ENCODE data around the gene MOGAT3.

Gene MOGAT3

DNA sequence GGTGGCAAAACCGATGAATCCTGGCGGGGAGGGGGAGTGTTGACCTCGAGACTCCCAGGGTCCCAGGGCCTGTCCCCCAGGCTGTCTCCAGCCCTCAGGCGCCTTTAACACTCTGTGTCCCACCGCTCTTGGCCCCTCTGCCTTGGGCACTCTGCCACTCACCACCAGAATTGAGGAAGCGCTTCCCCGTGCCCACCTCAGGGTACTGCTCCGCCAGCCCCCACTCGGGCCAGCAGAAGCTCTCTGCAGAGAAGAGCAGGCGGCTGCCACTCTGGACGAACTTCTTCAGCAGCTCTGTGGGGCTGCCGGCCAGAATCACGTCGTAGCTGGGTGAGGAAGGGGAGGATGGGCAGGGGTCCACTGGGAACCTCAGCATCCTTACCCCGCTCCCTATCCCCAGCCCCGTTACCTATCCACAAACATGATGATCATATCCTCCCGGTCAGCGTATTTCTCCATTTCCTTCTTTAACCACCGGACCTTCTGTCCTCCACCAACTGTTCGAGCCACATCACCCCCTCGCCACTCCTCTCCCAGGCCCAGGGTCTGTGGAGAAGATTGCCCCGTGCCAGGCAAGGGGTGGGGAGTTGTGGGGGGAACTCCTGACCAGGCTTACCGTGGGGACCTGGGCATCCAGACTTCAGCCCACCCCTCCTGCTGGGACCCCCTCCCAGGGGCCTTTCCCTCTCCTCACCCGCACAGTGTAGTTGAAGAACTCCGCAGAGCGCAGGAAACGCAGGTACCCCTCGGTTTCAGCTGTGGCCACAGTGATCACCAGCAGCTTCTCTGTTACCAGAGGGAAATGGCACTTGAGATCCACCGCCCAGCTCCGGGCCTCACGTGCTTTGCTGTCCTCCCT, 15.4 kb upstream of the MOGAT3 start:
- TF ChIP-seq, protein P1, sequence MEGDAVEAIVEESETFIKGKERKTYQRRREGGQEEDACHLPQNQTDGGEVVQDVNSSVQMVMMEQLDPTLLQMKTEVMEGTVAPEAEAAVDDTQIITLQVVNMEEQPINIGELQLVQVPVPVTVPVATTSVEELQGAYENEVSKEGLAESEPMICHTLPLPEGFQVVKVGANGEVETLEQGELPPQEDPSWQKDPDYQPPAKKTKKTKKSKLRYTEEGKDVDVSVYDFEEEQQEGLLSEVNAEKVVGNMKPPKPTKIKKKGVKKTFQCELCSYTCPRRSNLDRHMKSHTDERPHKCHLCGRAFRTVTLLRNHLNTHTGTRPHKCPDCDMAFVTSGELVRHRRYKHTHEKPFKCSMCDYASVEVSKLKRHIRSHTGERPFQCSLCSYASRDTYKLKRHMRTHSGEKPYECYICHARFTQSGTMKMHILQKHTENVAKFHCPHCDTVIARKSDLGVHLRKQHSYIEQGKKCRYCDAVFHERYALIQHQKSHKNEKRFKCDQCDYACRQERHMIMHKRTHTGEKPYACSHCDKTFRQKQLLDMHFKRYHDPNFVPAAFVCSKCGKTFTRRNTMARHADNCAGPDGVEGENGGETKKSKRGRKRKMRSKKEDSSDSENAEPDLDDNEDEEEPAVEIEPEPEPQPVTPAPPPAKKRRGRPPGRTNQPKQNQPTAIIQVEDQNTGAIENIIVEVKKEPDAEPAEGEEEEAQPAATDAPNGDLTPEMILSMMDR (IDR thresholded peaks at IDR 0.05; ENCODE audit: control insufficient read depth, insufficient read depth, low read depth, low read length, missing control alignments): no peak
- DNase-seq (ENCODE audit: low read depth): no peak
- peak overlapping the region; percentile 96 for H3K4me3 ChIP-seq (ENCODE audit: control insufficient read depth, low read depth, low read length)

DNA sequence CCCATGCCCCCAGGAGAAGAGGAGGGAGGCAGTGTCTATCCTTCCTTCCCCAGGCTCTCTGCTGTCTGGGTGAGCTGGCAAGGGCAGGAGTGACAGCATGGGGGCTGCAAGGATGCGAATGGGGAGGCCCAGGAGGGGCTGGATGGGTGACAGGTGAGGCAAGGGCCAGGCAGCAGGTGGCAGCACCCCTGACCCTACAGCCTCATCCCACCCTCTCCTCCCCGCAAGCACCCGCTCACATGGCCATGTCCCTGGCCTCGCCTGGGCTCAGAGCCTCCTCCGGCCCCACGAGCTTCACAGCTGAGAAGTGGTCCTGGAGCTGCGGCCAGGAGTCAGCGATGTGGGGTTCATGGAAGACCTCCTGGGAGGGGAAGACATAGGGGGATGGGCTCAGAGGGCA, 11.2 kb upstream of the MOGAT3 start:
- no peak overlapping the region for H3K4me3 ChIP-seq (ENCODE audit: control insufficient read depth, low read depth, low read length)
- DNase-seq (ENCODE audit: low read depth): no peak
- TF ChIP-seq, protein P1 (IDR thresholded peaks at IDR 0.05; ENCODE audit: control insufficient read depth, insufficient read depth, low read depth, low read length, missing control alignments): no peak

DNA sequence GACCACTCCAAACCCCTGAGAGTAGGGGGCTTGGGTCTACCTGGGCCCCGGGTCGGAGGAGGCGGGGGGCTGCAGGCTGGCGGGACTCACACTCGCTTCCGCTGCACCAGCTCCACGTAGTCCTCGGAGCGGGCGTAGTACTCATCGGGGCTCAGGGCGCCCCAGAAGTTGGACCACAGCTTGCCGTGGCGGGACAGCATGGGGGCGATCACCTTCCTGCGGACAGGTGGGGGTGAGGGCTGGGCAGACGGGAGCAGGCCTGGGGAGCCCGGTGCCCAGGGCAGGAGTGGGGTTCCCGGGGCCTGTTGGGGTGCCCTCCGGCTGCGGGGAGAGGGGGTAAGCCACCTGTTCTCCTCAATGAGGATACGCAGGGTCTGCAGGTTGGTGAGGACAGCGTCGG, 10.7 kb upstream of the MOGAT3 start:
- no peak overlapping the region for H3K4me3 ChIP-seq (ENCODE audit: control insufficient read depth, low read depth, low read length)
- no peak for DNase-seq (ENCODE audit: low read depth)
- TF ChIP-seq, protein P1 (IDR thresholded peaks at IDR 0.05; ENCODE audit: control insufficient read depth, insufficient read depth, low read depth, low read length, missing control alignments): no peak

DNA sequence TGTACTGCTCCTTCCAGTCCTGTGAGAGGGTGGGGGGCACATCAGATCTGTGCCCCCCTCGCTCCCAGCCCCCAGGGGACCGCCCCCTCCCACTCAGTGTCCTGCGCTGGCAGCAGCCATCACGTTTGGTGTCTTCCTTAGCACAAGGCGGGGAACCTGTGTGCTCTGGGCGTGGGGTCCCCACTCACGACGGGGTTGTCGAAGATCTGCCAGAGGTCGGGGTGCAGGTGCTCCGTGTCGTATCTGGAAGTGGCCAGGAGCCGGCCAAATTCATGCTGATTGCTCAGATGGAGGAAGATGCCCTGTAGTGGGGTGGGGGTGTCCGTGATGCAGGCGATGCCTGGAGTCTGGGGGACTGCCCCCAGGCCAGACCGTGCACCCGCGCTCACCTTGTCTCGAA, 9.3 kb upstream of the MOGAT3 start:
- DNase-seq (ENCODE audit: low read depth): no peak
- TF ChIP-seq, protein P1 (IDR thresholded peaks at IDR 0.05; ENCODE audit: control insufficient read depth, insufficient read depth, low read depth, low read length, missing control alignments): no peak

DNA sequence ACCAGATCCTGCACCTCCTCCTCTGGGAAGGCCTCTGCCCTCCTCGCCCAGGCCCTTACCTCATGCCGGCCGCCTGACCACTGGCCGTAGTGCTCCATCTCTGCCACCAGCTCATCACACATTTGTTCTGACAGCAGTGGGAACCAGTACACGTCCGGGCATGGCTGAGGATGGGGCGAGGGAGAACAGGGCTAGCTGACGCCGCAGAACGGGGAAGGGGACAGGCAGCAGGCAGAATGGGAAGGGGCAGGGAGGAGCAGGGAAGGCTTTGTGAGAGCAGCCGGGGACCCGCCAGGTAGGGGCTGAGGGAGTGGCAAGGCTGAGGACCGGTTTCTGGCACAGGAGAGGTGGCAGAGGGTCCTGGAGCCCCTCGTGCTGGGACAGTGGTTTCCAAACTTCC, 8.0 kb upstream of the MOGAT3 start:
- DNase-seq (ENCODE audit: low read depth): no peak
- no peak overlapping the region for H3K4me3 ChIP-seq (ENCODE audit: control insufficient read depth, low read depth, low read length)
- TF ChIP-seq, protein P1 (IDR thresholded peaks at IDR 0.05; ENCODE audit: control insufficient read depth, insufficient read depth, low read depth, low read length, missing control alignments): no peak

More for the DNA sequence above, 9.3 kb upstream of the MOGAT3 start:
- no peak overlapping the region for H3K4me3 ChIP-seq (ENCODE audit: control insufficient read depth, low read depth, low read length)

DNA sequence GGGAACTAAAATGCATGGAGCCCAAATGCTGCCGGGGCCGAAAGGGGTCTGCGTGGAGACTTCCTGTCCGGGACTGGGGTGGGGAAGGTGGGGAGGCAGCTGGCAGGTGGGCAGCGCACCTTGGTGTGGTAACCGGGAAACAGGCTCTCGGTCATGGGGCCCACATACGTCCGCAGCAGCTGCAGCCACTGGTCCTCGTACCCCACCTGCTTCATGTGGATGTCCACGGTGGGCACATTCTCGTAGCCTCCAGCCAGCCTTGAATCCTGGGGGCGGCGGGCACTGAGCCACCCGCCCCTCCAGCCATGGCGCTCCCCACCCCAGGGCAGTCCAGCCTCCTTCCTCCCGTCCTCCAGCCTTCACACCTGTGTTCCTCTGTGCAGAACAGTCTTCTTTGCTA, 6.6 kb upstream of the MOGAT3 start:
- TF ChIP-seq, protein P1 (IDR thresholded peaks at IDR 0.05; ENCODE audit: control insufficient read depth, insufficient read depth, low read depth, low read length, missing control alignments): no peak
- H3K4me3 ChIP-seq (ENCODE audit: control insufficient read depth, low read depth, low read length): no peak overlapping the region
- no peak for DNase-seq (ENCODE audit: low read depth)
